G401 (cell line): ENCODE measurements around the gene ALDH9A1. TPM values are rescaled to one million over a fixed set of nuclear protein-coding genes. Genes with fewer than 3 reads are reported as not detected.
"Not testable (repeated sequence)": the region's sequence is repeated elsewhere in the genome, so short reads cannot be mapped to it uniquely, and the experiment has no call there.

Experiments
- DNase-seq: peaks from one replicate; pipeline ENCODE4 v3.0.0-alpha.2; 2015; ENCODE audit warnings: low spot score
- in situ Hi-C: cut with HindIII; loops from 2 replicates; pipeline ENCODE4 v1.10.0; 2016; ENCODE audit warnings: low sequenced_read_pairs, mixed read lengths
- total RNA-seq: library from RNA; depleted of rRNA; stranded (reverse); fragments of >200 nt; shearing (Covaris generic); gene quantifications from 2 replicates; pipeline ENCODE4 v1.2.3, GENCODE V29; 2014; rRNA removed

Gene ALDH9A1
- 102 and 132 TPM in 2 replicates for total RNA-seq

- in situ Hi-C loops = no loop called here
- DNase-seq = peak; percentile 94
Measured at GRCh38 chr1:165697881-165698760, at the start of gene ALDH9A1. ALDH9A1 (minus strand) TSS chr1:165698562; CDS start chr1:165698558, 4 bp downstream.

- in situ Hi-C loops = no loop called here
- DNase-seq = no peak
Measured at GRCh38 chr1:165747632-165748447, 49.5 kb upstream of the ALDH9A1 start.

- in situ Hi-C loops, DNase-seq: not testable (repeated sequence)
Measured at GRCh38 chr1:165744913-165745312, 46.6 kb upstream of the ALDH9A1 start.

GRCh38 chr1:165742194-165742593 lies 43.8 kb upstream of the ALDH9A1 start:
- in situ Hi-C loops = no loop called here
- DNase-seq = no peak

- in situ Hi-C loops = no loop called here
Measured at GRCh38 chr1:165738794-165739193, 40.4 kb upstream of the ALDH9A1 start.

GRCh38 chr1:165737196-165737595 lies 38.8 kb upstream of the ALDH9A1 start:
- in situ Hi-C loops = no loop called here
- DNase-seq = no peak

More at GRCh38 chr1:165738794-165739193, 40.4 kb upstream of the ALDH9A1 start:
- DNase-seq = no peak

- in situ Hi-C loops = no loop called here
- DNase-seq = no peak
Measured at GRCh38 chr1:165734906-165735305, 36.5 kb upstream of the ALDH9A1 start.

GRCh38 chr1:165726841-165727240 lies 28.5 kb upstream of the ALDH9A1 start:
- DNase-seq = no peak
- in situ Hi-C loops = no loop called here

- in situ Hi-C loops = no loop called here
- DNase-seq = no peak
Measured at GRCh38 chr1:165726169-165726568, 27.8 kb upstream of the ALDH9A1 start.

GRCh38 chr1:165717918-165718515 lies 19.7 kb upstream of the ALDH9A1 start:
- in situ Hi-C loops = no loop called here
- peak; percentile 64 for DNase-seq

- in situ Hi-C loops, DNase-seq: not testable (repeated sequence)
Measured at GRCh38 chr1:165716265-165717051, 18.1 kb upstream of the ALDH9A1 start.

- DNase-seq = no peak
- in situ Hi-C loops = no loop called here
Measured at GRCh38 chr1:165712764-165713163, 14.4 kb upstream of the ALDH9A1 start.

- DNase-seq = no peak
- in situ Hi-C loops = no loop called here
Measured at GRCh38 chr1:165707984-165708706, 9.8 kb upstream of the ALDH9A1 start.

- DNase-seq = no peak
- in situ Hi-C loops = no loop called here
Measured at GRCh38 chr1:165703648-165704047, 5.3 kb upstream of the ALDH9A1 start.

- in situ Hi-C loops = not testable (repeated sequence)
Measured at GRCh38 chr1:165701922-165702321, 3.6 kb upstream of the ALDH9A1 start.

GRCh38 chr1:165699577-165699976 lies 1.2 kb upstream of the ALDH9A1 start:
- in situ Hi-C loops = no loop called here
- DNase-seq = no peak

More at GRCh38 chr1:165701922-165702321, 3.6 kb upstream of the ALDH9A1 start:
- not testable (repeated sequence) for DNase-seq

- no peak for DNase-seq
- in situ Hi-C loops = no loop called here
Measured at GRCh38 chr1:165698761-165699052, 345 bp upstream of the ALDH9A1 start.

GRCh38 chr1:165697491-165697880 lies 876 bp downstream of the ALDH9A1 start:
- peak; percentile 3 for DNase-seq
- in situ Hi-C loops = no loop called here
